GM21381 (cell line): ENCODE data around the gene TNFRSF9.
"Not testable (repeated sequence)": the region's sequence is repeated elsewhere in the genome, so short reads cannot be mapped to it uniquely, and the experiment has no call there.

ENCODE experiments used
- ATAC-seq: cut with Tn5 transposase; IDR thresholded peaks from one replicate; pipeline ENCODE4 v1.9.1; 2021; ENCODE audit warnings: mild to moderate bottlenecking, moderate library complexity; ENCODE audit not compliant: unreplicated experiment

Gene TNFRSF9

GRCh38 chr1:7961216-7962013, 20.8 kb upstream of the TNFRSF9 start, which contains the start of gene PARK7:
Gene PARK7, plus strand, starts transcription at chr1:7961711. Its CDS starts 1,075 bp downstream, at chr1:7962786.
- peak; percentile 94 for ATAC-seq

GRCh38 chr1:7960867-7961215, 20.2 kb upstream of the TNFRSF9 start:
- ATAC-seq: no peak

- ATAC-seq: no peak
Observed at GRCh38 chr1:7960165-7960564, 19.5 kb upstream of the TNFRSF9 start.

- ATAC-seq: no peak
Observed at GRCh38 chr1:7956218-7957032, 15.8 kb upstream of the TNFRSF9 start.

GRCh38 chr1:7954683-7955082, 14.0 kb upstream of the TNFRSF9 start:
- no peak for ATAC-seq

GRCh38 chr1:7953850-7954609, 13.4 kb upstream of the TNFRSF9 start:
- peak; percentile 97 for ATAC-seq

- not testable (repeated sequence) for ATAC-seq
Observed at GRCh38 chr1:7952791-7953190, 12.2 kb upstream of the TNFRSF9 start.

GRCh38 chr1:7948960-7949359, 8.3 kb upstream of the TNFRSF9 start:
- ATAC-seq: no peak

GRCh38 chr1:7943251-7943650, 2.6 kb upstream of the TNFRSF9 start:
- ATAC-seq: no peak

- ATAC-seq: no peak
Observed at GRCh38 chr1:7942214-7942921, 1.7 kb upstream of the TNFRSF9 start.

- ATAC-seq: no peak
Observed at GRCh38 chr1:7941437-7941793, 776 bp upstream of the TNFRSF9 start.

- no peak for ATAC-seq
Observed at GRCh38 chr1:7940034-7940433, 605 bp downstream of the TNFRSF9 start.

- no peak for ATAC-seq
Observed at GRCh38 chr1:7938070-7938469, 2.6 kb downstream of the TNFRSF9 start.

GRCh38 chr1:7932524-7933138, 8.0 kb downstream of the TNFRSF9 start:
- ATAC-seq: no peak

- ATAC-seq: no peak
Observed at GRCh38 chr1:7931446-7931812, 9.2 kb downstream of the TNFRSF9 start.

- no peak for ATAC-seq
Observed at GRCh38 chr1:7930645-7931445, 9.8 kb downstream of the TNFRSF9 start.

GRCh38 chr1:7929637-7930036, 11.0 kb downstream of the TNFRSF9 start:
- no peak for ATAC-seq

GRCh38 chr1:7928247-7928646, 12.4 kb downstream of the TNFRSF9 start:
- no peak for ATAC-seq

GRCh38 chr1:7927061-7927460, 13.6 kb downstream of the TNFRSF9 start:
- not testable (repeated sequence) for ATAC-seq

GRCh38 chr1:7922301-7922700, 18.3 kb downstream of the TNFRSF9 start:
- ATAC-seq: no peak
